GM13977 (cell line): Measurements from ENCODE around the gene STK24.
A peak's percentile ranks its signal among the peaks of the same experiment; 100 is the strongest.

Source experiments
- DNase-seq: peaks from one replicate; pipeline ENCODE4 v3.0.0; 2012; ENCODE audit warnings: low spot score
- CTCF ChIP-seq: IDR thresholded peaks from 2 replicates; pipeline ENCODE4 v1.5.1; 2012; ENCODE audit warnings: mild to moderate bottlenecking, control low read depth; ENCODE audit not compliant: insufficient read depth; ENCODE audit errors: extremely low read depth, missing control alignments
- in situ Hi-C: fragments of 300-500 bp; cut with MboI; formaldehyde crosslinking; loops from one replicate; pipeline ENCODE4 v1.12.0; 2022; ENCODE audit warnings: low sequenced_read_pairs, low pct_unique_long_range_greater_than_20kb, mixed read lengths, inconsistent platforms; ENCODE audit not compliant: unreplicated experiment

The STK24 gene

GRCh38 chr13:98476106-98476505, 100.8 kb downstream of the STK24 start:
- DNase-seq, result peak; percentile 81
- in situ Hi-C loops, result no loop called here
- TF ChIP-seq CTCF, result no peak

- in situ Hi-C loops, result no loop called here
- DNase-seq, result no peak
- TF ChIP-seq CTCF, result no peak
Measured at GRCh38 chr13:98475522-98475921, 101.4 kb downstream of the STK24 start.

GRCh38 chr13:98474761-98475160, 102.1 kb downstream of the STK24 start:
- DNase-seq, result no peak
- in situ Hi-C loops, result no loop called here
- no peak for TF ChIP-seq CTCF

GRCh38 chr13:98474292-98474691, 102.6 kb downstream of the STK24 start:
- TF ChIP-seq CTCF, result peak; percentile 16
- in situ Hi-C loops, result no loop called here
- no peak for DNase-seq

GRCh38 chr13:98473788-98474144, 103.1 kb downstream of the STK24 start:
- no peak for TF ChIP-seq CTCF
- no peak for DNase-seq
- in situ Hi-C loops, result no loop called here

- in situ Hi-C loops, result no loop called here
- no peak for DNase-seq
- TF ChIP-seq CTCF, result no peak
Measured at GRCh38 chr13:98473135-98473787, 103.6 kb downstream of the STK24 start.
